C4-2B (cell line): ENCODE results near the gene UBXN7.

ENCODE experiments used
- CTCF ChIP-seq: fragments of 450-650 bp; conservative IDR thresholded peaks from 2 replicates; pipeline ENCODE4 v1.5.1; 2017; ENCODE audit warnings: mild to moderate bottlenecking
- ZFX ChIP-seq: fragments of 450-650 bp; IDR thresholded peaks from 2 replicates; pipeline ENCODE4 v1.6.1; 2017

DNA sequence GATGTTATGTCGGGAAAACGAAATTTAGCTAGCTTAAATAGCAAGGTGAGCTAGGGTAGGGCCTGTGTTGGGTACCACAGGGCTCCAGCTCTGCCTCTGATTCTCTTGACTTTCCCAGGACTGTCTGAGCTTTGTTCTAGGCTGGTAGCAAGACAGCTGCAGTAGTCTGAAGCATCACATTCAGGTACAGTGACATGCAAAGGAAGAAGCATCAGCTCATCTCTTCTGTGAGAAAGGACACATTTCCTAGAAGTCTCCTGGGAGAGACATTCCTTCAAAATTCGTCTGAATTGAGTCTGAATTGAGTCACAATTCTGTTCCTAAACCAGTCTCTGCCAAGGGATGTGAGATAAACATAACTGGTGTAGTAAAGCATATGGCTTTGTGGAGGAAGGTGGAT, 8.5 kb upstream of the UBXN7 start:
- TF ChIP-seq CTCF (no peak), ZFX (no peak)
